Immature natural killer cell (primary cell): ENCODE data around the gene NDUFB10. TPM values are rescaled to one million over a fixed set of nuclear protein-coding genes. Genes with fewer than 3 reads are reported as not detected.
"Not testable (repeated sequence)": the region's sequence is repeated elsewhere in the genome, so short reads cannot be mapped to it uniquely, and the experiment has no call there.

Experiments used
- DNase-seq, 3 donors: peaks; one replicate each; pipeline ENCODE4 v3.0.0; 2022; ENCODE audit warnings: mixed read lengths in 1 of 3
- H3K27ac Mint-ChIP-seq, 6 donors: one replicate each; pipeline ENCODE4 v1.8.0; 2020; ENCODE audit warnings: mixed read lengths in 6 of 6, mild to moderate bottlenecking in 5 of 6, inconsistent platforms in 4 of 6, moderate library complexity in 3 of 6
- H3K27me3 Mint-ChIP-seq, 3 donors: one replicate each; pipeline ENCODE4 v1.8.0; 2020 to 2021; ENCODE audit warnings: low read depth in 3 of 3, mild to moderate bottlenecking in 3 of 3, mixed read lengths in 3 of 3, moderate library complexity in 3 of 3, inconsistent platforms in 1 of 3
- H3K36me3 Mint-ChIP-seq, 3 donors: one replicate each; pipeline ENCODE4 v1.8.0; 2020; ENCODE audit warnings: mixed read lengths in 3 of 3, inconsistent platforms in 2 of 3, mild to moderate bottlenecking in 2 of 3
- H3K4me1 Mint-ChIP-seq, 2 donors: one replicate each; pipeline ENCODE4 v1.8.0; 2020; ENCODE audit warnings: inconsistent platforms in 2 of 2, mild to moderate bottlenecking in 2 of 2, mixed read lengths in 2 of 2, moderate library complexity in 1 of 2
- H3K4me3 Mint-ChIP-seq, 5 donors: one replicate each; pipeline ENCODE4 v1.8.0; 2020; ENCODE audit warnings: mild to moderate bottlenecking in 5 of 5, mixed read lengths in 5 of 5, inconsistent platforms in 3 of 5, moderate library complexity in 3 of 5
- H3K9me3 Mint-ChIP-seq, 6 donors: one replicate each; pipeline ENCODE4 v1.8.0; 2020; ENCODE audit warnings: mild to moderate bottlenecking in 6 of 6, mixed read lengths in 6 of 6, inconsistent platforms in 4 of 6, moderate library complexity in 3 of 6
- polyA plus RNA-seq, 3 donors: library from polyadenylated mRNA; unstranded; fragments of 300-500 nt; fragmentation: Illumina TruSeq; gene quantifications; one replicate each; pipeline ENCODE4 v1.2.3, GENCODE V29; 2021

The NDUFB10 gene
- polyA plus RNA-seq, 3 donors from 2014 or later, result 201 to 232 (median 203) TPM

DNA sequence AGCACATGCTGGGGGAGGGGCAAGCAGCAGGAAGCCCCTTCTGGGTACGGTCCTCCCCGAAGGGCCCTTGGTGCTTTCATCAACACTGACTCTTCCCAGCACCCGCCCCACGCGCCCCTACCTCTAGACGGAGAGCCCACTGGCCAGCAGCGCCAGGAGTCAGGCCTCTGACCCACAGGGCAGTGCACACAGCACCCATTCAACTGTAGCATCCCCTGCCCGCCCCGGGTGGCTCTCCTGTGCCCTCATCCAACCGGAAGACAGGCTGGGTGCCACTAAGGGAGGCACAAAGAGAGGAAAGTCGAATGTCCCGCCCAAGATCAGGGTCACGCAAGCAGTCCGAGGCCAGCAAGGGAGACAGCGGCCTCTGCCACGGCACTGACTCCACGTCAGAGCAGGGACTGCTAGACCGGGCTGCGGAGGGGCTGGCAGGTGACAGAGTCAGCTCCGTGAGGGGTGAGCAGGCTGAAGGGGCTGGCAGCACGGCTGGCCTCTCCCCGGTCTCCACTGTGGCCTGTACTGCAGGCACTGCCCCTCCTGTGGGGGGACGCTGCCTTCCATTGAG is 26.2 kb upstream of the NDUFB10 start:
- H3K9me3 Mint-ChIP-seq, result no peaks in the 10 kb centered on the region
- peaks cover 0 to 3% (median 2%) of the 10 kb centered on the region in 3 donors for H3K36me3 Mint-ChIP-seq
- no peak overlapping the region for H3K27ac Mint-ChIP-seq
- H3K27me3 Mint-ChIP-seq, result peaks cover 0 to 2% (median 2%) of the 10 kb centered on the region in 3 donors
- no peak overlapping the region for H3K4me3 Mint-ChIP-seq
- no peak for DNase-seq
- H3K4me1 Mint-ChIP-seq, result peaks cover 3 to 6% of the 10 kb centered on the region in 2 donors

DNA sequence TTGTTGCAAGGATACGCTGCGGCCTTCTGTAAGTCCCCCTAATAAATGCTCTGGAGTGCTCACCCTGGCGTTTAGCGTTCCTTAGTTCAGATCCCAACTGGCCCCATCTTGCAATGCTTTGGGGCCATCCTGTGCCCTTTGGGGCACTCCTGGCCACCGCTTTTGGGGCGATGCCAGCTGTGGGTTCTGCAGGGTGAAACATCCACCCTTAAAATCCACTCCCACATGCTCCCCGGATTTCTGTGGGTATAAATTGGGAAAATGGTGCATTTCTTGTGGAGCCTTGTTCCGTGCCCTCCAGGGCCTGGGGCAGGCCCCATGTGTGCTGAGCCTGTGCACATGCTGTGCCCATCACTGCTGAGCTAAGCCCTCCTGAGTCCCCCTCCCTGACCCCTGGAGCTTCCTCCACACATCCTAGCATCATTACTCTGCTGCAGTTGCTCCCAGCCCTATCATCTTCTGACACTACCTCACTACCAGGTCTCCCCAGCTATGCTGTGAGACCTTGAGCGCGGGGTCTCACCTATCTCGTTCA is 22.3 kb upstream of the NDUFB10 start:
- Mint-ChIP-seq H3K9me3 (no peaks in the 10 kb centered on the region), H3K36me3 (peaks cover 0 to 11% (median 3%) of the 10 kb centered on the region in 3 donors), H3K27me3 (no peaks in the 10 kb centered on the region), H3K4me3 (no peak overlapping the region), H3K27ac (no peak overlapping the region), H3K4me1 (peaks cover 4 to 7% of the 10 kb centered on the region in 2 donors)
- DNase-seq, result no peak

DNA sequence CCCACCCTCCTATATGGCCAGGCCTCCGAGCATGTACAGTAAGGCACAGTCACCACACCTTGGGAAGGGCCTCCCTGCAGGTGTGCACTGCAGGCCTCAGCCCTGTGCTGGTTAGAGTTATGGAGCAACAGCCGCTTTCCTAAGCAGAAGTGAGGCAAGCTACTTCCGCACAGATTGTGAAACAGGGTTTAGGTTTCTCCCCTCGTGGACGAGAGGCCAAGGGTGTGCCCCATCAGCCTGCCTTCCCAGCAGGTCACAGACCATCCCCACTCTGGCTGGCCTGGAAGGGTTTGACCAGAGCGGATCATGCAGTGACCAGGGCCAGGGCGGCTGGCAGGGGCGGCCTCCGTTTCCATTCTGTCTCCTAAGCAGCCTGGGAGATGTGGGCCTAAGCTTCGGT is 21.0 kb upstream of the NDUFB10 start:
- H3K4me1 Mint-ChIP-seq, result peaks cover 10 to 14% of the 10 kb centered on the region in 2 donors
- H3K27me3 Mint-ChIP-seq, result peaks cover 0 to 4% (median 0%) of the 10 kb centered on the region in 3 donors
- no peak overlapping the region for H3K27ac Mint-ChIP-seq
- H3K4me3 Mint-ChIP-seq, result no peak overlapping the region
- no peak for DNase-seq
- H3K9me3 Mint-ChIP-seq, result no peaks in the 10 kb centered on the region
- peaks cover 0 to 11% (median 3%) of the 10 kb centered on the region in 3 donors for H3K36me3 Mint-ChIP-seq

DNA sequence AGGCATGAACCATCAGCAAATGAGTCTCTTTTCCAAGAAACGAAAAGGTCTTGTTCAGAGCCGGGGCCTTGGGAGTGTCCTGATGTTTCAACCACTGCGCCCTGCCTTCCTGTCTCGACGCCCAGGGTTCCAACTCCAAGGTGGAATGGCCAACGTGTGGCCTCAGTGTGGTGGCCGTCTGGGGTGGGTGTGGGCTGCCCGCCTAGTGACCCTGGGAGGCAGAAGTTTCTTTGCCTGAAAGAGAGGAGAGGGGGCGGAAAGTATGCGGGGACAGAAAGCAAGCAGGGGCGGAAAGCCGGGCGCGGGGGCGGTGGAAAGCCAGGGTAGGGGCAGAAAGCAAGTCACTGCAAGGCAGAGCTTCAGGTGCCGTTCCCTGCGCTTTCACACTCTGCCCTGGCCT is 20.4 kb upstream of the NDUFB10 start:
- DNase-seq, result no peak
- Mint-ChIP-seq H3K4me1 (peaks cover 15 to 18% of the 10 kb centered on the region in 2 donors), H3K27me3 (peaks cover 0 to 4% (median 0%) of the 10 kb centered on the region in 3 donors), H3K4me3 (no peak overlapping the region), H3K27ac (no peak overlapping the region), H3K9me3 (no peaks in the 10 kb centered on the region), H3K36me3 (peaks cover 0 to 11% (median 3%) of the 10 kb centered on the region in 3 donors)

DNA sequence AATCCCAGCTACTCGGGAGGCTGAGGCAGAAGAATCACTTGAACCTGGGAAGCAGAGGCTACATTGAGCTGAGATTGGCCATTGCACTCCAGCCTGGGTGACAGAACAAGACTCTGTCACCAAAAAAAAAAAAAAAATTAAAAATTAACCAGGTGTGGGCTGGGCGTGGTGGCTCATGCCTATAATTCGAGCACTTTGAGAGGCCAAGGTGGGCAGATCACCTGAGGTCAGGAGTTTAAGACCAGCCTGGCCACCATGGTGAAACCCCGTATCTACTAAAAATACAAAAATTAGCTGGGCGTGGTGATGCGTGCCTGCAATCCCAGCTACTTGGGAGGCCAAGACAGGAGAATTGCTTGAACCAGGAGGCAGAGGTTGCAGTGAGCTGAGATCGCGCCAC is 19.5 kb upstream of the NDUFB10 start:
- H3K27ac Mint-ChIP-seq, H3K9me3 Mint-ChIP-seq, H3K27me3 Mint-ChIP-seq, DNase-seq, H3K4me3 Mint-ChIP-seq: not testable (repeated sequence)
- Mint-ChIP-seq H3K4me1 (peaks cover 15 to 24% of the 10 kb centered on the region in 2 donors), H3K36me3 (peaks cover 0 to 11% (median 3%) of the 10 kb centered on the region in 3 donors)

DNA sequence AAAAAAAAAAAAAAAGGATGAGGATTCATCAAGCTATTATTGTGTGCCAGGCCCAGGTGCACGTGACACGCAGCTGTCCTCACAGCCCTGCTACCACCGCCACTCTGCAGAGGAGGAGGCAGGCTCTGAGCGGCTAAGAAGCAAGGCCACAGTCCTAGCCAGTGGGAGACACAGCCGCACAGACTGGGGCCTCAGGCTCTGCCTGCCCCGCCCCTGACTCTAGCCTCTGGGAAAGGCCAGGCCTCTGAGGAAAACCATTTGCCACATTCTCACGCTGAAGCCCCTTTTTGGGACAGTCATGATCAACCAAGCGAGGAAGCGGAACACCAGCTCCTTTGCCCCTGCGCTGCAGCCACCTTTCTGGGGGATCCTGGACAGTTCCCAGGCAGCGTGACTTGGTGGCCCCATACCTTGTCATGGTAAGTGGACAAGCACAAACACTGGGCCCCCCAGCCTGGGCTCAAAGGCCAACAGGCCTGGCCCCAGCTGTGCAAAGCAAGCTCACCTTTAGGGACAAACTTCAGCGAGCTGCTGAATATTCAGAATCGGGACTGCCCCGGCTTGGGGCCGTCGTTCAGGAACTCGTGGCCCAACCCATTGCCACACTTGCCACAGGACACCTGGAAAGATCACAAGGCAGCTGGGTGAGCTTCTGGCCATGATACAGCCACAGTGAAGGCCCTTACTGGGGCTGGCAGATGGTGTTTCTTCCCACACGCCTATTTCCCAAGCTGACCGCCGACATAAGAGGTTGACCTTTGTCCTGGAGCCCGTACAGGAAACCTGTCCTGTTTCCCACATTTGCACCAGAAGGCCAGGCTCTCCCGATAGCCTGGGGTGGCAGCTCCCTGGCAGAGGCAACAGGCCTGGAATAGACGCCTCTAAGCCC is 18.8 kb upstream of the NDUFB10 start:
- Mint-ChIP-seq H3K4me3 (peak overlapping the region in 1 of 5 donors; percentile 4), H3K36me3 (peaks cover 0 to 11% (median 3%) of the 10 kb centered on the region in 3 donors), H3K27ac (no peak overlapping the region), H3K27me3 (peaks cover 0 to 7% (median 0%) of the 10 kb centered on the region in 3 donors), H3K9me3 (no peaks in the 10 kb centered on the region), H3K4me1 (peaks cover 15 to 24% of the 10 kb centered on the region in 2 donors)
- DNase-seq, result no peak

DNA sequence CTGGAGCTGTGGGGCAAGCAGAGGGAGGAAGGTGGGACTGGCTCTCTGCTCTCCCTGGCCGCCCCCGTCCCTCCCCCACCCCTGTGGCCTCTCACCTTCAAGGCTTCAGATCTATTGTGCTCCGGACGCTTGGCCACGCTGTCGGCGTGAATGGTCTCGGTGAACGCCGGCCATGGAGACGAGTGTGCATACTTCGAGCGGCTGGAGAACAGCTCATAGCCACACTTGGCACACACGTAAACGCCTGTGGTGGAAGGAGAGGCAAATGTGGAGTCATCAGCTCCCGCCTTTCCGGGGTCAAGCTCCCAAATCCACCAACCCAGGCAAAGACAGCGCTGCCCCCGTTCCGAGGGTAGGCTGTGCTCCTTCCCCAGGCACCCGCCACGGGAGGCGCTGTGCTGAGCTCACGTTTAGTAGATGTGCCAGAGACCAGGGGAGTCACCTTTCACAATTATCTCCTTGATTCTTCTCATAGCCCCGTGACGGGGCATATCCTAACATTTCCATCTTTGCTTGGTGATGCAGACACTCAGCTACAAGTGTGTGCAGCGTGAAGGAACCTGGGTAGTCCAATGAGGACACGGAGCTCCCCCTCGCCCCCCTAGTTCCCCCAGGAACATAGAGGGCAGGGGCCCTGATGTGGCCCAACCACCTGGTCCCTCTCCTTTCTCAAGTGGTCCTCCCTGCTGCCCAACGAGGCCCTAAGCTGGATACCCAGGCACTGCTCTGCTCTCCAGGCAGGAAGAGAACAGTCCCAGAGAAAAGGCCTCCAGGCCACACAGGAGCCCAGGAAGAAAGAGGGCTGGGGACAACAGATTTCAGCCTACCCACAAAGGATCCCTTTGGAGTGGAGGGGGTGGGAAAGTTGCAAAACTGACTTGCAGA is 17.9 kb upstream of the NDUFB10 start:
- H3K27ac Mint-ChIP-seq, result no peak overlapping the region
- H3K27me3 Mint-ChIP-seq, result peaks cover 0 to 7% (median 0%) of the 10 kb centered on the region in 3 donors
- DNase-seq, result no peak
- peaks cover 0 to 11% (median 3%) of the 10 kb centered on the region in 3 donors for H3K36me3 Mint-ChIP-seq
- H3K4me1 Mint-ChIP-seq, result peaks cover 15 to 24% of the 10 kb centered on the region in 2 donors
- H3K4me3 Mint-ChIP-seq, result peak overlapping the region; percentile 78 to 89 (median 87)
- no peaks in the 10 kb centered on the region for H3K9me3 Mint-ChIP-seq

DNA sequence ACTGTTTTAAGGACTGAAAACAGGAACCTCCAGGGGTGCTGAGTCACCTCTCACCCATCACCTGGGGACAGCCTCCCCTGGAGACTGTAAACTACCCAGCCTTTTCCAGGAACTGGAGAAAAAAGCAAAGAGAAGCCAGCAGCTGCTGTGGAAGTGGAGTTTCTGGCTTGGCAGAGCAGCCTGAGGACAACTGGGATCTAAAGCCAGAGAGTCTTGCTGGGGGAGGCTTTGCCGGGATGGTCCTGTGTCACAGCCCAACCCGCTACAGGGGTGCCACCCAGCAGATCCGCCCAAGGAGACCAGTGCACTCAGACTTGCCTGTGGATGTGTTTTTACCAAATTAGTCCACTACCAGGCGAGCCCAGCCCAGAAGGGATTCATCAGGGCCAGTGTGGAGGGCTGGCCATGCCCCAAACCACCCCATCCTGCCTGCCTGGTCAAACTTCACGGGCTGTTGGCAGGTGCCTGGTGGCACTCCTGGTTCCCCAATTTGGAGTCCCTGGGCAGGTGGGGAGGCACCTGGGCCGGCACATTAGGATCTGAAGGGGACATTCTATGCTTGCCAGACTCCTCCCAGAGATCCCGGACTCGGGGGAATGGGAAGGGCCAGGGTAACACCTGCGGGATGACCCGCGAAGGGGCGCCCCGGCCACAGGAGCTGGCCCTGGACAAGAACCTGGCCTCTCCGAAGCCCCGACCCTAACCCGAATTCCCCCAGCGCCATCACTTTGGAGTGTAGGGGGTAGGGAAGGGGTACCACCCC is 17.1 kb upstream of the NDUFB10 start:
- peak overlapping the region in 3 of 6 donors; percentile 50 to 83 (median 62) for H3K27ac Mint-ChIP-seq
- H3K9me3 Mint-ChIP-seq, result no peaks in the 10 kb centered on the region
- DNase-seq, result no peak
- H3K36me3 Mint-ChIP-seq, result peaks cover 0 to 11% (median 3%) of the 10 kb centered on the region in 3 donors
- peaks cover 15 to 24% of the 10 kb centered on the region in 2 donors for H3K4me1 Mint-ChIP-seq
- H3K27me3 Mint-ChIP-seq, result peaks cover 0 to 7% (median under 1%) of the 10 kb centered on the region in 3 donors
- H3K4me3 Mint-ChIP-seq, result peak overlapping the region; percentile 78 to 89 (median 87)

DNA sequence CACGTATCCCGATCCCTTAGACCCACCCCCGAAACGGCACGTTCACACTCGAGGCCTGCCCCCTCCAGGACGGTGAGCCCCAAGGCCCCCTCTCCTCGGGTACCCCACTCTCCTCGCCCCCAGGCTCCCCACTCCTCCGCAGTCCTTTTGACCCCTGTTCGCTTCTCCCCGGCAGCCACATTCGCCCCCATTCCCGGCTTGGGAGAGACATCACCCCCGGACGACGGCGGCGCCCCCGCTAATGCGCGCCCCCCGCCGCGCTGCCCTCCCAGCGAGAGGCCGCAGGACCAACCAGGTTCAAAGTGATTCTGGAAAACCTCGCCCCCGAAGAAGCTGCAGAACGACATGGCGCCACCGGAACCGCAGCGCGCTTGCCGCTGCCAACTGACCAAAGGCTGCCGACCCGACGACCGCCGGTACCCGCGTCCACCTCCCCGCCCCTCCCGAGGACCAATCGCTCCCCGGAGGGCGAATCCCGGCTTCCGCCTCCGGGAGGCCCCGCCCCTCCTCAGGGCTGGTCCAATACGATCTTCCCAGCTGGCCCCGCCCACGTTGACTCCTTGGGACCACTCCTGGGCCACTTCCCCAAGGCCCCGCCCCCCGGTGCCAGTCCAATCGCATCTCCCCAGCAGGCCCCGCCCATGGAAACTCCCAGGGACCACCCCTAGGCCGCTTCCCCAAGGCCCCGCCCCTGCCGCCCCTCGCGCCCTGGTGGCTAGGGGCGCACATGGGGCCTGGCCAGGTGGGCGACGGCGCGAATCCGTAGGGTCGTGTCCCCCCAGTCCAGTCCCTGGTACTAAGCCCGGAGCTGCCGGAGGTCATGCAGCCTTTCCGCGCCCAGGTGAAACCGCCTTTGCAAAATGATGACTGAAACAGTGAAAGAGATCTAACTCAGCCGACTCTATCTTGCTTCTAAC is 16.3 kb upstream of the NDUFB10 start, which contains the start of gene MSRB1:
MSRB1 (minus strand) TSS at position 390 of the 917 bp plus-strand sequence; CDS start at position 347, 43 bp downstream.
- Mint-ChIP-seq H3K4me1 (peaks cover 15 to 24% of the 10 kb centered on the region in 2 donors), H3K4me3 (peak within 1 kb of the TSS; percentile 78 to 89 (median 87)), H3K36me3 (peaks cover 0 to 10% (median 2%) of the 10 kb centered on the region in 3 donors), H3K27ac (peak within 1 kb of the TSS; percentile 62 to 83 (median 74)), H3K9me3 (no peaks in the 10 kb centered on the region), H3K27me3 (peaks cover 0 to 7% (median 3%) of the 10 kb centered on the region in 3 donors)
- peak; percentile 98 to 99 (median 99) for DNase-seq

DNA sequence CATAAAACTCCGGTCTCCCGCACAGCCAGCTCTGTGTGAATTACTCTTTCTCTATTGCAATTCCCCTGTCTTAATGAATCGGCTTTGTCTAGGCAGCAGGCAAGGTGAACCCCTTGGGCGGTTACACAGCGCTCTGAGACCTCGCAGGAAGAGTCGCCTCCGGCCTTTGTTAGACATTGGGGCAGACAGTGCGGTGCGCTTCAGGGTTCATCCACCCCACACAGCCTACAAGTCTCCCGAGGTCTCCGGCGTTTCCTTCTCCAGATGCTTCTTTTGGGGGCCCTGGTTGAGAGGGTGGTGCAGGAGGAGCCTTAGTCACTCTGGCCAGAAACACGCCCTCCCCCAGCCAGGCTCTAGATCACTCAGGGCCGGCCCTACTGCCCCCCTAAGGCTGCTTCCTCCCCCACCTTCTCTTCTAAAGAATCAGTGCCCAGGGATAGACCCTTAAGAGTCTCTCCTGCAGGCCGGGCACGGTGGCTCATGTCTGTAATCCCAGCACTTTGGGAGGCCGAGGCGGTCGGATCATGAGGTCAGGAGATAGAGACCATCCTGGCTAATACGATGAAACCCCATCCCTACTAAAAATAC is 14.6 kb upstream of the NDUFB10 start:
- Mint-ChIP-seq H3K9me3 (no peaks in the 10 kb centered on the region), H3K4me1 (peaks cover 15 to 24% of the 10 kb centered on the region in 2 donors), H3K27ac (peak overlapping the region in 2 of 6 donors; percentile 28 to 34), H3K4me3 (peak overlapping the region; percentile 19 to 78 (median 55)), H3K27me3 (peaks cover 0 to 7% (median 3%) of the 10 kb centered on the region in 3 donors), H3K36me3 (no peaks in the 10 kb centered on the region)
- no peak for DNase-seq

DNA sequence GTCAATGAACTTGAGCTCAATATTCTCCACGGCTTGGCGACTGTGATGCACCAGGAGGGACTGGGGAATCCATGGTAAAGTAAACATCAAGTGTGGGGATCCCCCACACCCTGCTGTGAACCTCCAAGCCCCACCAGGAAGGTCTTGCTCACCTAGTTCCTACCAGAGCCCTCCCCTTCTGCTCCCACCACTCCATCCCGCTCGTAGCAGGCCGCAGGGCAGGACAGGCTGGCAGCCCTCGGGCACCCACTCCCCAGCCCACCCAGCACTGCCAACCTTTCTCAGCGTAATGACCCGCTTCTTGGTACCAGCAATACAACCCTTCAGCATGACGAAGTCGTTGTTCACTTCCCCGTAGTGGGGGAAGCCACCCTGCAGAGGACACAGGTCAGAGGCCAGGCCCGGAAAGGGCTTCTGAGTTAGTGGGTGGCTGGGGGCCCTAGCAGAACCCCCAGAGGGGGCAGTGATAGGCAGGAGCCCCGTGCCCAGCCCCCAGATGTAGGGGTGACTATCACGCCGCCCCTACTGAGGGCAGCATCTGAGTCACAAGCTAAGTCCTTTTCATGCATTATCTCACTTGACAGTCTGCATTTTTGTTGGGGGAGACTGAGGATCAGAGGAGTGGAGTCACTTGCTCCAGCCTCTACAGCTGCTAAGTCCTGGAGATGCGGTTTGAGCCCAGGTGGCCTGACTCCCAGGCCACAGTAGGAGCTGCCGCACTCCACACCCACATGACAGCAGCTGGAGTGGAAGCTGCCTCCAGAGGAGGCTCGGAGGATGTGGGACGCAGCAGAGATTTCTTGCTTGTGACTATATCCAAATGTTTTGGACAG is 13.6 kb upstream of the NDUFB10 start:
- no peaks in the 10 kb centered on the region for H3K9me3 Mint-ChIP-seq
- peaks cover 15 to 24% of the 10 kb centered on the region in 2 donors for H3K4me1 Mint-ChIP-seq
- no peak overlapping the region for H3K27ac Mint-ChIP-seq
- no peak for DNase-seq
- no peak overlapping the region for H3K4me3 Mint-ChIP-seq
- peaks cover 0 to 7% (median 3%) of the 10 kb centered on the region in 3 donors for H3K27me3 Mint-ChIP-seq
- H3K36me3 Mint-ChIP-seq, result no peaks in the 10 kb centered on the region
